ENCODE measurements around the gene MEI1. TPM values are rescaled to one million over a fixed set of nuclear protein-coding genes. Genes with fewer than 3 reads are reported as not detected.
A peak's percentile ranks its signal among the peaks of the same experiment; 100 is the strongest.
"Not testable (repeated sequence)": the region's sequence is repeated elsewhere in the genome, so short reads cannot be mapped to it uniquely, and the experiment has no call there.

MEI1 gene
- total RNA-seq, 1 experiment from 2014 or later: 0.20 TPM

DNA sequence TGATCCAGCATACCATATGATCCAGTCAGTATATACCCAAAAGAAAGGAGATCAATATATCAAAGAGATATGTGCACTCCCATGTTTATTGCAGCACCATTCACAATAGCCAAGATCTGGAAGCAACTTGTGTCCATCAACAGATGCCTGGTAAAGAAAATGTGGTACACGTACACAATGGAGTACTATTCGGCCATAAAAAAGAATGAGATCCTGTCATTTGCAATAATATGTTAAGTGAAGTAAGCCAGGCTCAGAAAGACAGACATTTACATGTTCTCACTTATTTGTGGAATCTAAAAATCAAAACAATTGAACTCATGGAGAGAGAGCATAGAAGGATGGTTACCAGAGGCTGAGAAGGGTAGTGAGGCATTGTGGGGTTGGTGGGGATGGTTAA, 37.6 kb upstream of the MEI1 start:
- no peak overlapping the region for H3K27ac ChIP-seq (ENCODE audit: insufficient read length, low read depth, low read length)
- H3K9ac ChIP-seq (ENCODE audit: extremely low read depth, insufficient read length, low read length): no peak overlapping the region
- H3T11ph ChIP-seq (ENCODE audit: low read length): no peak overlapping the region
- H3K27me3 ChIP-seq (ENCODE audit: insufficient read depth, low read length): no peaks in the 10 kb centered on the region
- H3K9me3 Mint-ChIP-seq: no peaks in the 10 kb centered on the region
- no peaks in the 10 kb centered on the region for H3K79me1 ChIP-seq (ENCODE audit: insufficient read depth, low read depth, low read length, poor library complexity, severe bottlenecking)
- H3K4me1 ChIP-seq (ENCODE audit: insufficient read depth, low read length): no peaks in the 10 kb centered on the region
- no peaks in the 10 kb centered on the region for H3K9me3 ChIP-seq (ENCODE audit: control insufficient read depth, low read depth, low read length)
- no peaks in the 10 kb centered on the region for H3K79me2 ChIP-seq (ENCODE audit: insufficient read depth, low read length)
- no peak overlapping the region for H2AFZ ChIP-seq (ENCODE audit: low read length)
- H2BK15ac ChIP-seq (ENCODE audit: low read depth, low read length): no peak overlapping the region
- H4K5ac ChIP-seq (ENCODE audit: insufficient read length, low read depth, low read length): no peak overlapping the region
- no peak overlapping the region for H3K18ac ChIP-seq (ENCODE audit: insufficient read length, low read depth, low read length)
- no peak overlapping the region for H3K4me3 Mint-ChIP-seq
- H3K23ac ChIP-seq (ENCODE audit: insufficient read length, low read depth, low read length): no peak overlapping the region
- no peak overlapping the region for H3K27ac Mint-ChIP-seq
- peaks cover 3% of the 10 kb centered on the region for H4K20me1 ChIP-seq (ENCODE audit: control insufficient read depth, insufficient read depth, insufficient read length)
- no peak overlapping the region for H3K56ac ChIP-seq (ENCODE audit: insufficient read length, low read depth, low read length)
- H3K27me3 Mint-ChIP-seq (ENCODE audit: low read depth): no peaks in the 10 kb centered on the region
- no CpG with 5 or more reads among the region's 2 CpGs for WGBS (ENCODE audit: extremely low coverage, insufficient read length, low lambda C conversion rate)
- H3K4ac ChIP-seq (ENCODE audit: low read depth, low read length): no peak overlapping the region
- H2BK12ac ChIP-seq (ENCODE audit: insufficient read length, low read depth, low read length): no peak overlapping the region
- H3K36me3 Mint-ChIP-seq (ENCODE audit: insufficient read depth in 1 of 3, low read depth in 3 of 3): peaks cover 38 to 81% (median 68%) of the 10 kb centered on the region in 3 experiments
- H4K91ac ChIP-seq (ENCODE audit: insufficient read length, low read depth, low read length): no peak overlapping the region
- no peak overlapping the region for H3K14ac ChIP-seq (ENCODE audit: insufficient read depth, low read length)
- H2BK120ac ChIP-seq (ENCODE audit: low read depth, low read length, poor library complexity, severe bottlenecking): no peak overlapping the region
- no peak overlapping the region for H2AK5ac ChIP-seq (ENCODE audit: insufficient read length, low read length)
- no peak overlapping the region for H2BK20ac ChIP-seq (ENCODE audit: low read depth, low read length, poor library complexity, severe bottlenecking)
- no peak overlapping the region for H2BK5ac ChIP-seq (ENCODE audit: insufficient read length, low read length)
- no peak for DNase-seq
- TF ChIP-seq, protein P1, sequence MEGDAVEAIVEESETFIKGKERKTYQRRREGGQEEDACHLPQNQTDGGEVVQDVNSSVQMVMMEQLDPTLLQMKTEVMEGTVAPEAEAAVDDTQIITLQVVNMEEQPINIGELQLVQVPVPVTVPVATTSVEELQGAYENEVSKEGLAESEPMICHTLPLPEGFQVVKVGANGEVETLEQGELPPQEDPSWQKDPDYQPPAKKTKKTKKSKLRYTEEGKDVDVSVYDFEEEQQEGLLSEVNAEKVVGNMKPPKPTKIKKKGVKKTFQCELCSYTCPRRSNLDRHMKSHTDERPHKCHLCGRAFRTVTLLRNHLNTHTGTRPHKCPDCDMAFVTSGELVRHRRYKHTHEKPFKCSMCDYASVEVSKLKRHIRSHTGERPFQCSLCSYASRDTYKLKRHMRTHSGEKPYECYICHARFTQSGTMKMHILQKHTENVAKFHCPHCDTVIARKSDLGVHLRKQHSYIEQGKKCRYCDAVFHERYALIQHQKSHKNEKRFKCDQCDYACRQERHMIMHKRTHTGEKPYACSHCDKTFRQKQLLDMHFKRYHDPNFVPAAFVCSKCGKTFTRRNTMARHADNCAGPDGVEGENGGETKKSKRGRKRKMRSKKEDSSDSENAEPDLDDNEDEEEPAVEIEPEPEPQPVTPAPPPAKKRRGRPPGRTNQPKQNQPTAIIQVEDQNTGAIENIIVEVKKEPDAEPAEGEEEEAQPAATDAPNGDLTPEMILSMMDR (conservative IDR thresholded peaks at IDR 0.05): no peak
- H3K4me1 Mint-ChIP-seq: no peaks in the 10 kb centered on the region; a peak in 1 of 4 replicates
- H3K23me2 ChIP-seq (ENCODE audit: insufficient read length, low read depth, low read length, poor library complexity, severe bottlenecking): no peaks in the 10 kb centered on the region
- no peak overlapping the region for H4K8ac ChIP-seq (replicated peaks; ENCODE audit: insufficient read length, low read depth, low read length)
- no peak overlapping the region for H3K4me2 ChIP-seq (ENCODE audit: insufficient read depth, insufficient read length, low read length)

DNA sequence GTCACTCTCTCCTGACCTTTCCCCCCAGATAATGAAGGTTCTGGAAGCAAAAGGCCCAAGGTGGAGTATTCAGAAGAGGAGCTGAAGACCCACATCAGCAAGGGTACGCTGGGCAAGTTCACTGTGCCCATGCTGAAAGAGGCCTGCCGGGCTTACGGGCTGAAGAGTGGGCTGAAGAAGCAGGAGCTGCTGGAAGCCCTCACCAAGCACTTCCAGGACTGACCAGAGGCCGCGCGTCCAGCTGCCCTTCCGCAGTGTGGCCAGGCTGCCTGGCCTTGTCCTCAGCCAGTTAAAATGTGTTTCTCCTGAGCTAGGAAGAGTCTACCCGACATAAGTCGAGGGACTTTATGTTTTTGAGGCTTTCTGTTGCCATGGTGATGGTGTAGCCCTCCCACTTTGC, 35.7 kb upstream of the MEI1 start:
- H3K9me3 ChIP-seq (ENCODE audit: control insufficient read depth, low read depth, low read length); H3K9ac ChIP-seq (ENCODE audit: extremely low read depth, insufficient read length, low read length); H3K4me1 Mint-ChIP-seq; H3K27me3 Mint-ChIP-seq (ENCODE audit: low read depth); H3K79me2 ChIP-seq (ENCODE audit: insufficient read depth, low read length); H3K27ac ChIP-seq (ENCODE audit: insufficient read length, low read depth, low read length); DNase-seq; H3K27me3 ChIP-seq (ENCODE audit: insufficient read depth, low read length); H2BK20ac ChIP-seq (ENCODE audit: low read depth, low read length, poor library complexity, severe bottlenecking); H3K23ac ChIP-seq (ENCODE audit: insufficient read length, low read depth, low read length); H3K4me1 ChIP-seq (ENCODE audit: insufficient read depth, low read length); H3K79me1 ChIP-seq (ENCODE audit: insufficient read depth, low read depth, low read length, poor library complexity, severe bottlenecking); H2AFZ ChIP-seq (ENCODE audit: low read length); H2BK15ac ChIP-seq (ENCODE audit: low read depth, low read length); H3K14ac ChIP-seq (ENCODE audit: insufficient read depth, low read length); H3K23me2 ChIP-seq (ENCODE audit: insufficient read length, low read depth, low read length, poor library complexity, severe bottlenecking); H3K18ac ChIP-seq (ENCODE audit: insufficient read length, low read depth, low read length); H3T11ph ChIP-seq (ENCODE audit: low read length); H2BK120ac ChIP-seq (ENCODE audit: low read depth, low read length, poor library complexity, severe bottlenecking); H2AK5ac ChIP-seq (ENCODE audit: insufficient read length, low read length); H4K8ac ChIP-seq (replicated peaks; ENCODE audit: insufficient read length, low read depth, low read length); H2BK5ac ChIP-seq (ENCODE audit: insufficient read length, low read length); H4K5ac ChIP-seq (ENCODE audit: insufficient read length, low read depth, low read length); H4K20me1 ChIP-seq (ENCODE audit: control insufficient read depth, insufficient read depth, insufficient read length); H3K9me3 Mint-ChIP-seq; H3K4me3 Mint-ChIP-seq; H4K91ac ChIP-seq (ENCODE audit: insufficient read length, low read depth, low read length); H3K4me2 ChIP-seq (ENCODE audit: insufficient read depth, insufficient read length, low read length); H3K56ac ChIP-seq (ENCODE audit: insufficient read length, low read depth, low read length); H3K4ac ChIP-seq (ENCODE audit: low read depth, low read length); H2BK12ac ChIP-seq (ENCODE audit: insufficient read length, low read depth, low read length): not testable (repeated sequence)
- H3K27ac Mint-ChIP-seq: peak overlapping the region in 1 of 3 experiments; percentile 50; a peak in 1 of 7 replicates
- WGBS (ENCODE audit: extremely low coverage, insufficient read length, low lambda C conversion rate): no CpG with 5 or more reads among the region's 9 CpGs
- peaks cover 27 to 63% (median 50%) of the 10 kb centered on the region in 3 experiments for H3K36me3 Mint-ChIP-seq (ENCODE audit: insufficient read depth in 1 of 3, low read depth in 3 of 3)

All from H9 (cell line).